ENCODE results near the gene ZNF324.
"Not testable (repeated sequence)": the region's sequence is repeated elsewhere in the genome, so short reads cannot be mapped to it uniquely, and the experiment has no call there.

Gene ZNF324

GRCh38 chr19:58466760-58467589 lies at the start of gene ZNF324:
Gene ZNF324, plus strand, starts transcription at chr19:58467080. Its CDS starts 2,106 bp downstream, at chr19:58469186.
- peak; percentile 89 to 91 for DNase-seq (ENCODE audit: low read depth in 2 of 2)

- DNase-seq (ENCODE audit: low read depth in 2 of 2): no peak
These were observed 38.3 kb upstream of the ZNF324 start for GRCh38 chr19:58428617-58429016.

- no peak for DNase-seq (ENCODE audit: low read depth in 2 of 2)
These were observed 37.1 kb upstream of the ZNF324 start for GRCh38 chr19:58429745-58430144.

DNA sequence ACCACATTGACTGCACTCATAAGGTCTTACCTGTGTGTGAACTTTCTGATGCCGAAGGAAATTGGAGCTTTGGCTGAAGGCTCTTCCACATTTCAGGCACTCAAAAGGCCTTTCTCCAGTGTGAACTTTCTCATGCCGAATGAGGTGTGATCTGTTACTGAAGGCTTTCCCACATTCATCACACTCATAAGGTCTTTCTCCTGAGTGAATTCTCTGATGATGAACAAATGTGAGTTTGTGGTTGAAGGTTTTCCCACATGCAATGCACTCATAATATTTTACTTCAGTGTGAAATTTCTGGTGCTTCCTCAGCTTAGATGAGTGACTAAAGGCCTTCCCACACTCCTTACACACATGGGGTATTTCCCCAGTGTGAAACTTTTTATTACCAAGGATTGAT lies 32.7 kb upstream of the ZNF324 start:
- no peak for DNase-seq (ENCODE audit: low read depth in 2 of 2)

- DNase-seq (ENCODE audit: low read depth in 2 of 2): peak; percentile 78 to 87
These were observed 27.0 kb upstream of the ZNF324 start, which contains the start of gene ZNF132 for GRCh38 chr19:58439576-58440554. Gene ZNF132, minus strand, starts transcription at chr19:58440153. Its CDS starts 332 bp downstream, at chr19:58439821.

- no peak for DNase-seq (ENCODE audit: low read depth in 2 of 2)
These were observed 26.3 kb upstream of the ZNF324 start for GRCh38 chr19:58440556-58440955.

- not testable (repeated sequence) for DNase-seq (ENCODE audit: low read depth in 2 of 2)
These were observed 23.9 kb upstream of the ZNF324 start for GRCh38 chr19:58442986-58443385.

- DNase-seq (ENCODE audit: low read depth in 2 of 2): not testable (repeated sequence)
These were observed 18.0 kb upstream of the ZNF324 start for GRCh38 chr19:58448860-58449259.

GRCh38 chr19:58449980-58450379 lies 16.9 kb upstream of the ZNF324 start:
- not testable (repeated sequence) for DNase-seq (ENCODE audit: low read depth in 2 of 2)

- no peak for DNase-seq (ENCODE audit: low read depth in 2 of 2)
These were observed 16.0 kb upstream of the ZNF324 start for GRCh38 chr19:58450856-58451357.

DNA sequence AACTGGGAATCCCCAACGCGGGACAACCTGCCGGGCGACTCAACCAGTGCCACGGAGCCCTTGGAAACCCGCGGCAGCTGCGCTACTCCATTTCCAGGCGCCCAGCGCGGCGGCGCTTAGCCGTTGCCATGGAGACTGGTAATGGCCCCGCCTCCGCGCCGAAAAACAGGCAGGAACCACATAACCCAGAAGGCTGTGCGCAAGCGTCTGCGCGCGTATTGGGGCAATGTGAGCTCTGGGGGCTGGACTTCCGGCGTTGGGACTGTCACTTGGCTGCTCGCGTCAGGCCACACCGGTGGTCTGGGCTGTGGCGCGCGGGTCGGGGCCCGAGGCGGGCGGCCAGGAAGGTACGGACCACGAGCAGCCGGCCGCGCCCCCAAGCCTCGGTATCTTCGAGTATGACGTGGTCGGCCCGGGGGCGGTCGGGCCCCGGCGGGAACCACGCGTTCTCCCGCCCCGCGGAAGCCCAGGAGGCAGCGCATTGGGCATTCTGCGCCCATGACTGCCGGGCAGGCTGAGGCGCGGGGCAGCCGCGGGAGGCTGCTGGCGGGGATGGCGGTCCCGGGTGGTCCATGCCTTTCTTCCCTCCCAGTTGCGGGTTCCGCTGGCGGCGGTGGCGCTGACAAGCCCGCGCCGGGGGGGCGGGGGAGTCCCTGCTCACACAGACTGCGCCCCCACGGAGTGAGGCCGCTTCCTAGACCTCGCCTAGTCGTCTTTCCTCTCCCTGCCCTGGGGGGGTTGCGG lies 15.3 kb upstream of the ZNF324 start, which contains the start of gene ZNF324B:
ZNF324B (plus strand) TSS at position 265 of the 744 bp plus-strand sequence. CDS start 2,080 bp downstream, outside the sequence.
- DNase-seq (ENCODE audit: low read depth in 2 of 2): peak; percentile 89 to 91

- DNase-seq (ENCODE audit: low read depth in 2 of 2): no peak
These were observed 13.1 kb upstream of the ZNF324 start for GRCh38 chr19:58453743-58454142.

- no peak for DNase-seq (ENCODE audit: low read depth in 2 of 2)
These were observed 11.6 kb upstream of the ZNF324 start for GRCh38 chr19:58455306-58455705.

- no peak for DNase-seq (ENCODE audit: low read depth in 2 of 2)
These were observed 10.8 kb upstream of the ZNF324 start for GRCh38 chr19:58456111-58456510.

DNA sequence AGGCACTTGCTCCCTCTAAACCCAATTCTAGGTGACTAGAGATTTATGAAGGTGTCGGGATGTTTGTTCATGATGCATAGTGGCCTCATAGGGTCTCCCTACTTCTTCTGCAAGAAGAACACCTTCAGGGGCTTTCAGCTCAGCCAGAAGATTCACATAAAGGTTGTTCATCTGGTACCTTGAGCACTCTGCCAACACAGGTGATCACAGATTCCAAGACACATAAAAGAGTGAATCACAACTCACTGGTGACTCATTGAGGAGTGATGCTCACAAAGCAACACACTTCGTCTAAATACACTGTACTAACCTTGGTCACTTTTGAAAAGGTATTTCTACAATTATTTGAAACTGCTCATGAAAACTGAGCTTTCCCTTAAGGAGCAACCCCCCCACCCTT lies 6.8 kb upstream of the ZNF324 start:
- DNase-seq (ENCODE audit: low read depth in 2 of 2): no peak

- DNase-seq (ENCODE audit: low read depth in 2 of 2): no peak
These were observed 656 bp upstream of the ZNF324 start for GRCh38 chr19:58466089-58466759.

DNA sequence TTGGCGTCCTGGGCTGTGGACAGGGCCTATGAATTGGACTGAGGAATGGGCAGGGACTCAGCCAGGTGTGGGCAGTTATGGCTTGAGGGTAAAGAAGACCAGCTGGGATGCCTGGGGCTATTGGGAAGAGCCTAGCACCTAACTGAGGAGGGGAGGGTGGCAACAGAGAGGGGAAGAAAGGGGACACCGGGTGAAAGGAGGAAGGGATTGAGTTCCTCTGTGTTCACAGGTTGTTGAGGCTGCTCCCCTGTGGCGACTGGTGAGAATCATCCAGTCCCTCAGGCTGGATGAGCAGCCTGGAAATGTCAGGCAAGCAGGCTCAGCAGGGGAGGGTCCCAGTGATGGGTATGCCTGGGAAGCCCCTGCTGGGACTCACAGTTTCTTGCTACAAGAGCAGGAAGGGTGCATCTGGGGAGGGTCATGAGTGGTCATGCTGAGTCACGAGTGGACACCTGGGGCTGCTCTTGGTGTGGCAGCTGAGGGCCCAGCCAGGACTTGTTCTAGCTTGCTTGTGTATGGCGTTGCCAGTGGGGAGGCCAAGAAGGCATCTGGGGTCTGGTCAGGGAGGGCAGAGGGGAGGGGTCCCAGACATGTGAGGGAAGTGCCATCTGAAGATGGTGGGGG lies 1.4 kb downstream of the ZNF324 start:
- DNase-seq (ENCODE audit: low read depth in 2 of 2): no peak

DNA sequence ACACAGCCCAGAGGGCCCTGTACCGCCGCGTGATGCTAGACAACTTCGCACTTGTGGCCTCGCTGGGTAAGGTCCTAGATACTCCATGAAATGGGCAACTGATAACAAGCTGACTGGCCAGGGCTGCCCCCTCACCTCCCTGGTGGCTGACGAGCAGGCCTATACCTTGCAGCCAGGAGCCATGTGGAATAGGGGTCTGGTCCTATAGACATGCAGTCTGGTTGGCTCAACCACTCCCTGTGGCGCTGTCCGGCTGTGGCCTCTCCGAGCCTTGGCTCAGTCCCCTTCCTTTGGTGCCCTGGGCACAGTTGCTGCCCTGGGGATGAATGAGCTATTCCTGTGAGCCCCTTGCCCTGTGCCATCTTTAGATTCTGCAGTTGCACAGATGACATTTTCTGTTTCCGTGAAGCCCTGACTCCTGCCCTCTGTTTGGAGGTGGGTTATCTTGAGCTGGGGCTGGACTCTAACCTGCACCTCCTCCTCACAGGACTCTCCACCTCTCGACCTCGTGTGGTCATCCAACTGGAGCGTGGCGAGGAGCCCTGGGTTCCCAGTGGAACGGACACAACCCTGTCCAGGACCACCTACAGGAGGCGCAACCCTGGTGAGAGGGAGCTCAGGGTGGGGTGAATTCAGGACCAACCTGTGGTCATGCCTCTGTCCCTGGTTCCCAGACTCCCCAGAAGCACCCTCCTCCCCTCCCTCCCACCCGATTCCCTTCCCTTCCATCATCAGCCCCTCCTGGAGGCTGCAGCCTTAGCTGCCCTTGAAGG lies 2.5 kb downstream of the ZNF324 start:
- DNase-seq (ENCODE audit: low read depth in 2 of 2): no peak

- DNase-seq (ENCODE audit: low read depth in 2 of 2): not testable (repeated sequence)
These were observed 4.1 kb downstream of the ZNF324 start for GRCh38 chr19:58470837-58471543.

All from stimulated activated CD4-positive, alpha-beta T cell treated with anti-CD3 and anti-CD28 coated beads, Interleukin-1b, Interleukin-23, amount 100 ng/mL, for 1 hour (primary cell).